Activated CD8-positive, alpha-beta T cell treated with anti-CD3 and anti-CD28 coated beads for 36 hours (primary cell): ENCODE data around the gene BCL2L15. TPM values are rescaled to one million over a fixed set of nuclear protein-coding genes. Genes with fewer than 3 reads are reported as not detected.
A peak's percentile ranks its signal among the peaks of the same experiment; 100 is the strongest.

Experiments used
- ATAC-seq: fragments of 200-7000 bp; cut with Tn5 transposase; one replicate; pipeline ENCODE4 v1.10.0; 2021; ENCODE audit warnings: mild to moderate bottlenecking, moderate library complexity
- CTCF ChIA-PET: fragments of 350-600 bp; sonication (Branson Sonifier 250); formaldehyde crosslinking; loops from one replicate; lab custom pipeline; 2021; ENCODE audit warnings: antibody characterized with exemption; lab: Charles Lee
- POLR2A ChIA-PET: fragments of 350-600 bp; sonication (Branson Sonifier 250); formaldehyde crosslinking; loops from one replicate; lab custom pipeline; 2021; ENCODE audit warnings: antibody characterized with exemption; lab: Charles Lee
- DNase-seq: peaks from one replicate; pipeline ENCODE4 v3.0.0-alpha.2; 2020
- H3K27ac Mint-ChIP-seq: one replicate; pipeline ENCODE4 v1.8.0; 2021; ENCODE audit warnings: mild to moderate bottlenecking, mixed read lengths
- H3K27me3 Mint-ChIP-seq: one replicate; pipeline ENCODE4 v1.8.0; 2021; ENCODE audit warnings: mixed read lengths
- H3K36me3 Mint-ChIP-seq: one replicate; pipeline ENCODE4 v1.8.0; 2021; ENCODE audit warnings: low read depth, mixed read lengths
- H3K4me1 Mint-ChIP-seq: one replicate; pipeline ENCODE4 v1.8.0; 2021; ENCODE audit warnings: low read depth, mixed read lengths
- H3K4me3 Mint-ChIP-seq: one replicate; pipeline ENCODE4 v1.8.0; 2021; ENCODE audit warnings: mild to moderate bottlenecking, moderate library complexity, mixed read lengths
- H3K9me3 Mint-ChIP-seq: one replicate; pipeline ENCODE4 v1.8.0; 2021; ENCODE audit warnings: mixed read lengths
- CTCF ChIP-seq: fragments of 200-600 bp; IDR thresholded peaks from one replicate; pipeline ENCODE4 v1.8.0; 2022; ENCODE audit warnings: antibody characterized with exemption, mild to moderate bottlenecking
- intact Hi-C: fragments of 100-400 bp; cut with micrococcal nuclease; formaldehyde crosslinking; loops from one replicate; pipeline ENCODE4 v1.10.0; 2022
- total RNA-seq, 2 experiments: library from RNA; stranded (reverse); gene quantifications; one replicate each; pipeline ENCODE4 v1.2.3, GENCODE V29; 2021

Gene BCL2L15
- total RNA-seq, 2 experiments from 2014 or later = 0.40 to 0.61 TPM

- DNase-seq (peak; percentile 32), ATAC-seq (peak; percentile 58)
- peaks cover 8% of the 10 kb centered on the region for H3K4me1 Mint-ChIP-seq
- H3K36me3 Mint-ChIP-seq = peaks cover 48% of the 10 kb centered on the region
- intact Hi-C loops = loop anchor here (5.0 kb wide), 1 partner anchor 67 kb away; the partner anchor contains the start of gene AP4B1
- TF ChIP-seq CTCF = peak; percentile 86
- no peak overlapping the region for H3K27ac Mint-ChIP-seq
- no peak overlapping the region for H3K4me3 Mint-ChIP-seq
- no peaks in the 10 kb centered on the region for H3K9me3 Mint-ChIP-seq
- POLR2A ChIA-PET = interaction anchor here (0.6 to 3.5 kb wide), 2 partner anchors 68 to 89 kb away, joined by 3 to 13 read pairs; partner anchors contain the start of gene AP4B1
- no peaks in the 10 kb centered on the region for H3K27me3 Mint-ChIP-seq
- CTCF ChIA-PET = interaction anchor here (0.9 to 5.5 kb wide), 22 partner anchors 12 to 447 kb away, joined by 3 to 49 read pairs (median 6); partner anchors contain the start of genes AP4B1, DCLRE1B, HIPK1 and OLFML3
These were observed 51.6 kb downstream of the BCL2L15 start for GRCh38 chr1:113835686-113836290.

GRCh38 chr1:113834716-113835115 is 52.7 kb downstream of the BCL2L15 start:
- H3K27ac Mint-ChIP-seq = no peak overlapping the region
- ChIA-PET POLR2A (interaction anchor here (0.6 to 3.5 kb wide), 2 partner anchors 69 to 484 kb away, joined by 4 to 13 read pairs; partner anchors contain the start of gene AP4B1), CTCF (interaction anchor here (0.8 to 5.5 kb wide), 16 partner anchors 21 to 448 kb away, joined by 3 to 49 read pairs (median 12); partner anchors contain the start of genes AP4B1, DCLRE1B, HIPK1 and OLFML3)
- DNase-seq (no peak), ATAC-seq (no peak)
- H3K4me1 Mint-ChIP-seq = peaks cover 8% of the 10 kb centered on the region
- intact Hi-C loops = loop anchor here (5.0 kb wide), 1 partner anchor 68 kb away; the partner anchor contains the start of gene AP4B1
- H3K4me3 Mint-ChIP-seq = no peak overlapping the region
- no peaks in the 10 kb centered on the region for H3K27me3 Mint-ChIP-seq
- no peak for TF ChIP-seq CTCF
- no peaks in the 10 kb centered on the region for H3K9me3 Mint-ChIP-seq
- H3K36me3 Mint-ChIP-seq = peaks cover 48% of the 10 kb centered on the region

Other genes starting within 250 kb of the BCL2L15 start
- 10 to 100 TPM; 13.1 to 14.4 TPM for gene PHTF1, start 128.1 kb downstream of the BCL2L15 start, total RNA-seq
- 10 to 100 TPM; 25.6 to 28.3 TPM for gene RSBN1, start 75.1 kb downstream of the BCL2L15 start, total RNA-seq
- 10 to 100 TPM; 54.0 to 56.0 TPM for gene PTPN22, start 15.9 kb downstream of the BCL2L15 start, total RNA-seq
- gene AP4B1, start 17.2 kb upstream of the BCL2L15 start, total RNA-seq = 10 to 100 TPM; 38.2 to 38.5 TPM
- gene DCLRE1B, start 17.7 kb upstream of the BCL2L15 start, total RNA-seq = 10 to 100 TPM; 19.1 to 19.3 TPM
- gene HIPK1, start 41.7 kb upstream of the BCL2L15 start, total RNA-seq = 10 to 100 TPM; 42.8 to 45.1 TPM
- gene OLFML3, start 91.9 kb upstream of the BCL2L15 start, total RNA-seq = under 1 TPM; 0.14 to 0.49 TPM